ENCODE data around the gene C14orf180. TPM values are rescaled to one million over a fixed set of nuclear protein-coding genes. Genes with fewer than 3 reads are reported as not detected.

Gene C14orf180
- total RNA-seq, 1 donor from 2014 or later, result not detected

GRCh38 chr14:104638927-104639450 lies 59.4 kb downstream of the C14orf180 start:
- DNase-seq (ENCODE audit: low spot score in 2 of 2) (no peak), FAIRE-seq (no peak)

GRCh38 chr14:104639471-104639870 lies 59.9 kb downstream of the C14orf180 start:
- no peak for FAIRE-seq
- no peak for DNase-seq (ENCODE audit: low spot score in 2 of 2)

Other genes starting within 250 kb of the C14orf180 start
- 42.0 TPM for gene TMEM179, start 25.0 kb downstream of the C14orf180 start, total RNA-seq
- 5.3 TPM for gene INF2, start 109.9 kb downstream of the C14orf180 start, total RNA-seq
- 1.6 TPM for gene ADSS1, start 144.5 kb downstream of the C14orf180 start, total RNA-seq
- 20.4 TPM for gene SIVA1, start 173.4 kb downstream of the C14orf180 start, total RNA-seq
- gene AKT1, start 216.0 kb downstream of the C14orf180 start, total RNA-seq, result 130 TPM
- 0.41 TPM for gene ZBTB42, start 221.3 kb downstream of the C14orf180 start, total RNA-seq